Endodermal cell (in vitro differentiated cells): ENCODE results near the gene OGT. TPM values are rescaled to one million over a fixed set of nuclear protein-coding genes. Genes with fewer than 3 reads are reported as not detected.

Experiments used
- DNase-seq: peaks from one replicate; pipeline ENCODE4 v3.0.0-alpha.2; 2017
- H3K27ac ChIP-seq: 2 replicates; pipeline ENCODE4 v1.5.1; 2013; ENCODE audit warnings: mild to moderate bottlenecking, low read depth, low read length, moderate library complexity
- H3K27me3 ChIP-seq: 2 replicates; pipeline ENCODE4 v1.6.1; 2013; ENCODE audit warnings: mild to moderate bottlenecking, low read length, moderate library complexity; ENCODE audit not compliant: insufficient read depth, control insufficient read depth, poor library complexity, severe bottlenecking
- H3K36me3 ChIP-seq: 2 replicates; pipeline ENCODE4 v1.7.0; 2013; ENCODE audit warnings: mild to moderate bottlenecking, low read length, moderate library complexity; ENCODE audit not compliant: control insufficient read depth, insufficient read depth
- H3K4me1 ChIP-seq: one replicate; pipeline ENCODE4 v1.7.0; 2013; ENCODE audit warnings: low read length; ENCODE audit not compliant: control insufficient read depth, insufficient read depth
- H3K4me3 ChIP-seq: 2 replicates; pipeline ENCODE4 v1.5.1; 2013; ENCODE audit warnings: mild to moderate bottlenecking, low read length, moderate library complexity
- H3K9ac ChIP-seq: 2 replicates; pipeline ENCODE4 v1.6.1; 2013; ENCODE audit warnings: mild to moderate bottlenecking, low read length, moderate library complexity; ENCODE audit not compliant: poor library complexity, severe bottlenecking; ENCODE audit errors: extremely low read depth
- H3K9me3 ChIP-seq: 2 replicates; pipeline ENCODE4 v1.6.1; 2013; ENCODE audit warnings: mild to moderate bottlenecking, low read length, moderate library complexity; ENCODE audit not compliant: control insufficient read depth
- H3K27ac Mint-ChIP-seq: 2 replicates; pipeline ENCODE4 v1.8.0; 2020; ENCODE audit warnings: mixed read lengths
- H3K27me3 Mint-ChIP-seq: 2 replicates; pipeline ENCODE4 v1.8.0; 2021; ENCODE audit warnings: mild to moderate bottlenecking, mixed read lengths; ENCODE audit not compliant: insufficient read depth
- H3K36me3 Mint-ChIP-seq: 2 replicates; pipeline ENCODE4 v1.8.0; 2020; ENCODE audit warnings: low read depth, mixed read lengths
- H3K4me1 Mint-ChIP-seq: 2 replicates; pipeline ENCODE4 v1.8.0; 2020; ENCODE audit warnings: mixed read lengths
- H3K4me3 Mint-ChIP-seq: 2 replicates; pipeline ENCODE4 v1.8.0; 2020; ENCODE audit warnings: mild to moderate bottlenecking, moderate library complexity, mixed read lengths
- H3K9me3 Mint-ChIP-seq: 2 replicates; pipeline ENCODE4 v1.8.0; 2020; ENCODE audit warnings: mild to moderate bottlenecking, mixed read lengths
- CTCF ChIP-seq: fragments of 200-600 bp; sonication (generic); conservative IDR thresholded peaks from 2 replicates; pipeline ENCODE4 v1.5.0; 2021; ENCODE audit warnings: antibody characterized with exemption, mild to moderate bottlenecking
- WGBS, 2 experiments: methylation state at CpG; one replicate each; pipeline versions ENCODE4 v1.1.5 to v1.1.7; 2013; ENCODE audit warnings: missing lambda C conversion rate in 2 of 2, mixed read lengths in 1 of 2; ENCODE audit not compliant: insufficient coverage in 1 of 2, insufficient read length in 1 of 2; 5-methylcytosine and 5-hydroxymethylcytosine counted together
- total RNA-seq, 2 donors: library from RNA; stranded (reverse); fragmentation: NEBNext Ultra II Directional in 1 of 2; extraction: Animal tissue kit (Norgen Biotek cat#: 25700) in 1 of 2; gene quantifications; 2 replicates in 1 of 2; 3 replicates in 1 of 2; pipeline ENCODE4 v1.2.1, GENCODE V29; 2021

OGT gene
- total RNA-seq, 2 donors from 2014 or later, result 114 to 153 TPM

DNA sequence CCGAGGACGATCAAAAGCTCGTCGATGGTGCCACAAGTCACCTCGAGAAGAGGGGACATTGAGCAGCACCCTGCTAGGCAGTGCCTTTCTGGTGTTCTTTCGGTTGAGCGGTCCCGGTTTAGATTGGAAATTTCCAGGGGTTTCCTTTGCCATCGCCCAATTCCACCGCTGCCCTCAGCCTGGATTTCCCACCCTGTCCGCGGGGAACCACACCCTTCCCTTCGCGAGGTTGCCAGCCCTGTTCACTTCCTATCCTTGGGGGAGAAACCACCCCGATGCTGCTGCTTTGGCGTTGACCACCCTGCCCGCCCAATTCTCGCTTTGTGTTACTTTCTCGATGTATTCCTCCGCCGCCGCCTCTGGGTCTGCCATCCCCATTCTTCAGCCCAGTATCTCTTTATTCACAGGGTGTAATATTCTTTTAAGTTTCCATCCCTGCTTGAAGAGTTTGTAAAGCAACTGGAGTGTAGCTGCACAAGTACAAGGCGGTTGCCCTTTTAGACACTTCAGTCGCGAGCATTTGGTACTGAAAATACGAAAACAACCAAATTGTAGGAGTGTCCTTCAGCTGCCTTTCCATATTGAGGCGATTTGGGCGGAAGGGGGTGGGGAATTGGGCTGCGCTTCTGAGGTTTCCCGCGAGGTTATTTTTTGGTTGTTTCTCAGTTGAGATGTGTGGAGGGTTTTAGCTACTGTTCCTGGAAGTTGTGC lies 1.1 kb downstream of the OGT start:
- peaks cover 14% of the 10 kb centered on the region for H3K36me3 Mint-ChIP-seq
- no peaks in the 10 kb centered on the region for H3K27me3 Mint-ChIP-seq
- H3K36me3 ChIP-seq, result peaks cover 13% of the 10 kb centered on the region
- TF ChIP-seq CTCF, result no peak
- peak overlapping the region; percentile 95 for H3K27ac Mint-ChIP-seq
- H3K4me1 ChIP-seq, result no peaks in the 10 kb centered on the region
- peak; percentile 71 for DNase-seq
- H3K9ac ChIP-seq, result peak overlapping the region; percentile 91
- 0% methylated on average over 2 to 31 of the region's 31 CpGs for WGBS, 2 experiments
- peak overlapping the region; percentile 66 for H3K27ac ChIP-seq
- peaks cover 2% of the 10 kb centered on the region for H3K4me1 Mint-ChIP-seq
- H3K4me3 ChIP-seq, result peak overlapping the region; percentile 96
- H3K4me3 Mint-ChIP-seq, result peak overlapping the region; percentile 98
- H3K9me3 ChIP-seq, result no peaks in the 10 kb centered on the region
- H3K9me3 Mint-ChIP-seq, result peaks cover 60% of the 10 kb centered on the region
- no peaks in the 10 kb centered on the region for H3K27me3 ChIP-seq

- Mint-ChIP-seq H3K27ac (no peak overlapping the region), H3K4me1 (peaks cover 7% of the 10 kb centered on the region), H3K4me3 (peak overlapping the region; percentile 98), H3K9me3 (peaks cover 56% of the 10 kb centered on the region), H3K36me3 (peaks cover 15% of the 10 kb centered on the region), H3K27me3 (no peaks in the 10 kb centered on the region)
- WGBS, 2 experiments, result 2% methylated on average over 7 of the region's 9 CpGs; no CpG with 5 or more reads in 1 of the 2 experiments
- Histone ChIP-seq H3K36me3 (peaks cover 23% of the 10 kb centered on the region), H3K27me3 (no peaks in the 10 kb centered on the region), H3K4me1 (no peaks in the 10 kb centered on the region), H3K9ac (peak overlapping the region; percentile 91), H3K27ac (no peak overlapping the region), H3K9me3 (no peaks in the 10 kb centered on the region), H3K4me3 (peak overlapping the region; percentile 96)
- no peak for DNase-seq
- no peak for TF ChIP-seq CTCF
These were observed 2.1 kb downstream of the OGT start for GRCh38 chrX:71534773-71535544.

- Histone ChIP-seq H3K27ac (no peak overlapping the region), H3K27me3 (no peaks in the 10 kb centered on the region), H3K4me3 (peak overlapping the region; percentile 96), H3K9me3 (no peaks in the 10 kb centered on the region), H3K4me1 (no peaks in the 10 kb centered on the region), H3K9ac (no peak overlapping the region), H3K36me3 (peaks cover 31% of the 10 kb centered on the region)
- DNase-seq, result no peak
- no peaks in the 10 kb centered on the region for H3K27me3 Mint-ChIP-seq
- peaks cover 11% of the 10 kb centered on the region for H3K4me1 Mint-ChIP-seq
- TF ChIP-seq CTCF, result no peak
- peaks cover 47% of the 10 kb centered on the region for H3K9me3 Mint-ChIP-seq
- H3K4me3 Mint-ChIP-seq, result peak overlapping the region; percentile 3
- WGBS, 2 experiments, result 94% methylated on average over 5 of the region's 5 CpGs; no CpG with 5 or more reads in 1 of the 2 experiments
- H3K36me3 Mint-ChIP-seq, result peaks cover 15% of the 10 kb centered on the region
- no peak overlapping the region for H3K27ac Mint-ChIP-seq
These were observed 3.4 kb downstream of the OGT start for GRCh38 chrX:71536285-71536684.
